ENCODE data around the gene LIPT1. TPM values are rescaled to one million over a fixed set of nuclear protein-coding genes. Genes with fewer than 3 reads are reported as not detected.

LIPT1 gene
- total RNA-seq, 1 donor from 2014 or later: 3.4 TPM

DNA sequence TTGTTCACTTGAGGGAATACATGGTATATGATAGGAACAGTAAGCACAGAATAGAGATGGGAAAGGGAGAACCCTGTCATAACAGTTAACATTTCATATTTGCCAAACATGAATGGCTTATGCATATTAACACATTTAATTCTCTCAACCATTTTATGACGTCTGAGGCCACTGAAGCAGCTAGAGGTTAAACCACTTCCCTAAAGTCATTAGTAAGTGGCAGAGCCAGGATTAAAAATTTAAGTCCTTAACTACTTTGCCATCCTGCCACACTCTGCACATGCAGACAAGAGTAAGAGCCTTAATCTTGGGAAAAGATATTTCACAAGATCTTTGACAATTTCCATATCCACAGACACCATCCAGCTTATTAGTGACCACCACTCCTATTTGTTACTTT lies 2.1 kb downstream of the LIPT1 start:
- H3K27ac ChIP-seq (ENCODE audit: low read depth, low read length): no peak overlapping the region
- no peak for FAIRE-seq
- peaks cover 9% of the 10 kb centered on the region for H3K4me1 ChIP-seq (ENCODE audit: insufficient read depth, low read length)
- no peak overlapping the region for H3K4me2 ChIP-seq (ENCODE audit: low read length)
- H3K27me3 Mint-ChIP-seq (ENCODE audit: low read depth, unreplicated experiment): no peaks in the 10 kb centered on the region
- H3K27ac Mint-ChIP-seq (ENCODE audit: unreplicated experiment): no peak overlapping the region
- no peaks in the 10 kb centered on the region for H3K36me3 ChIP-seq (ENCODE audit: insufficient read depth, low read length)
- H2AFZ ChIP-seq (ENCODE audit: low read depth, low read length): no peak overlapping the region
- no peak for DNase-seq (ENCODE audit: low read depth)
- H3K9me3 ChIP-seq (ENCODE audit: insufficient read depth, low read depth, low read length): no peaks in the 10 kb centered on the region
- peaks cover 6% of the 10 kb centered on the region for H3K4me1 Mint-ChIP-seq (ENCODE audit: low read depth, unreplicated experiment)
- no peaks in the 10 kb centered on the region for H3K36me3 Mint-ChIP-seq (ENCODE audit: low read depth, unreplicated experiment)
- no peak overlapping the region for H3K4me3 ChIP-seq (ENCODE audit: insufficient read depth, low read depth, low read length)
- H3K9ac ChIP-seq (ENCODE audit: low read length): no peak overlapping the region
- H3K4me3 Mint-ChIP-seq (ENCODE audit: unreplicated experiment): no peak overlapping the region
- TF ChIP-seq EZH2 (IDR thresholded peaks at IDR 0.05; ENCODE audit: insufficient read depth, low read length): no peak
- TF ChIP-seq, protein P1, sequence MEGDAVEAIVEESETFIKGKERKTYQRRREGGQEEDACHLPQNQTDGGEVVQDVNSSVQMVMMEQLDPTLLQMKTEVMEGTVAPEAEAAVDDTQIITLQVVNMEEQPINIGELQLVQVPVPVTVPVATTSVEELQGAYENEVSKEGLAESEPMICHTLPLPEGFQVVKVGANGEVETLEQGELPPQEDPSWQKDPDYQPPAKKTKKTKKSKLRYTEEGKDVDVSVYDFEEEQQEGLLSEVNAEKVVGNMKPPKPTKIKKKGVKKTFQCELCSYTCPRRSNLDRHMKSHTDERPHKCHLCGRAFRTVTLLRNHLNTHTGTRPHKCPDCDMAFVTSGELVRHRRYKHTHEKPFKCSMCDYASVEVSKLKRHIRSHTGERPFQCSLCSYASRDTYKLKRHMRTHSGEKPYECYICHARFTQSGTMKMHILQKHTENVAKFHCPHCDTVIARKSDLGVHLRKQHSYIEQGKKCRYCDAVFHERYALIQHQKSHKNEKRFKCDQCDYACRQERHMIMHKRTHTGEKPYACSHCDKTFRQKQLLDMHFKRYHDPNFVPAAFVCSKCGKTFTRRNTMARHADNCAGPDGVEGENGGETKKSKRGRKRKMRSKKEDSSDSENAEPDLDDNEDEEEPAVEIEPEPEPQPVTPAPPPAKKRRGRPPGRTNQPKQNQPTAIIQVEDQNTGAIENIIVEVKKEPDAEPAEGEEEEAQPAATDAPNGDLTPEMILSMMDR (IDR thresholded peaks at IDR 0.05; ENCODE audit: insufficient read depth, low read depth, low read length): no peak
- H3K79me2 ChIP-seq (ENCODE audit: insufficient read depth, low read length): peaks cover 4% of the 10 kb centered on the region
- no peaks in the 10 kb centered on the region for H4K20me1 ChIP-seq (ENCODE audit: insufficient read depth, low read length)
- H3K27me3 ChIP-seq (ENCODE audit: insufficient read depth, low read length): no peaks in the 10 kb centered on the region
- no peaks in the 10 kb centered on the region for H3K9me3 Mint-ChIP-seq (ENCODE audit: unreplicated experiment)

DNA sequence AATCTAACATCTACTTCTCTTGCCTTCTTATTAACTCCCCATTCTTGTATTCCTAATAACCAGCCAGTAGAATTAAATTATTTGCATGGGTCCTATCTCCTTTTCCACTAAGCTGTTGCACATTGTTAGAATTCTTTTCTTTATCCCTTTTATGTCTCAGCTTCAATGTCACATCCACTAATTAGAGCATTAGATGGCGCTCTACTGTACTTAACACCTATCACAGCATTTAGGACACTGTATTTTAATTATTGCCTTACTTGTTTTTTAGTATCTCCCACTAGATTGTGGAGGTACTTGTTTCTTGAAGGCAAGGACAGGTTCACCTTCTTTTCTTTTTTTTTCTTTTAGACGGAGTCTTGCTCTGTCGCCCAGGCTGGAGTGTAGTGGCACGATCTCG lies 3.8 kb downstream of the LIPT1 start:
- H3K4me2 ChIP-seq (ENCODE audit: low read length): no peak overlapping the region
- H3K4me1 ChIP-seq (ENCODE audit: insufficient read depth, low read length): peaks cover 9% of the 10 kb centered on the region
- H3K9me3 ChIP-seq (ENCODE audit: insufficient read depth, low read depth, low read length): no peaks in the 10 kb centered on the region
- H3K27me3 ChIP-seq (ENCODE audit: insufficient read depth, low read length): no peaks in the 10 kb centered on the region
- TF ChIP-seq EZH2 (IDR thresholded peaks at IDR 0.05; ENCODE audit: insufficient read depth, low read length): no peak
- TF ChIP-seq, protein P1 (IDR thresholded peaks at IDR 0.05; ENCODE audit: insufficient read depth, low read depth, low read length): no peak
- H3K4me1 Mint-ChIP-seq (ENCODE audit: low read depth, unreplicated experiment): peaks cover 6% of the 10 kb centered on the region
- no peak overlapping the region for H3K4me3 Mint-ChIP-seq (ENCODE audit: unreplicated experiment)
- no peaks in the 10 kb centered on the region for H3K36me3 ChIP-seq (ENCODE audit: insufficient read depth, low read length)
- H3K9ac ChIP-seq (ENCODE audit: low read length): no peak overlapping the region
- no peaks in the 10 kb centered on the region for H3K36me3 Mint-ChIP-seq (ENCODE audit: low read depth, unreplicated experiment)
- no peaks in the 10 kb centered on the region for H4K20me1 ChIP-seq (ENCODE audit: insufficient read depth, low read length)
- no peak overlapping the region for H3K27ac Mint-ChIP-seq (ENCODE audit: unreplicated experiment)
- DNase-seq (ENCODE audit: low read depth) (no peak), FAIRE-seq (no peak)
- H3K9me3 Mint-ChIP-seq (ENCODE audit: unreplicated experiment): no peaks in the 10 kb centered on the region
- H2AFZ ChIP-seq (ENCODE audit: low read depth, low read length): no peak overlapping the region
- no peak overlapping the region for H3K4me3 ChIP-seq (ENCODE audit: insufficient read depth, low read depth, low read length)
- H3K79me2 ChIP-seq (ENCODE audit: insufficient read depth, low read length): peaks cover 4% of the 10 kb centered on the region
- H3K27ac ChIP-seq (ENCODE audit: low read depth, low read length): no peak overlapping the region
- no peaks in the 10 kb centered on the region for H3K27me3 Mint-ChIP-seq (ENCODE audit: low read depth, unreplicated experiment)

DNA sequence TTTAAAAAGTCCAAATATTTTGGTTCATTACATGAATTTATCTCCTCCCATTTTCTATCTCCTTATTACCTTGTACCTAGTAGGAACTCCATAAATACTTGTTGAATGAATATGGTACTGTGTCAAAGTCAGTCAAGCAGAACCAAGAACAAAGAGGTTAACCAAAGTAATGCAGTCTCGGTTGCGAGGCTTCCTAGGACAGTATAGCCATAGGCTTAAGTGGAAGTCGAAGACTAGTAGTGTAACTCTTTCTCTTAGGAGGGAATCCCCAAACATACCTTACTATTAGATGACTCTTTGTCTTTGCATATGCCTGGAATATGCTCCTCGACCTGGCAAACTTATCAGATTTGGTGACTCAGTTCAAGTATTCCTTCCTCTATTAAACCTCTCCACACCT lies 4.8 kb downstream of the LIPT1 start:
- TF ChIP-seq, protein P1 (IDR thresholded peaks at IDR 0.05; ENCODE audit: insufficient read depth, low read depth, low read length): no peak
- no peak for TF ChIP-seq EZH2 (IDR thresholded peaks at IDR 0.05; ENCODE audit: insufficient read depth, low read length)
- peaks cover 6% of the 10 kb centered on the region for H3K4me1 Mint-ChIP-seq (ENCODE audit: low read depth, unreplicated experiment)
- no peak overlapping the region for H2AFZ ChIP-seq (ENCODE audit: low read depth, low read length)
- H3K27me3 ChIP-seq (ENCODE audit: insufficient read depth, low read length): no peaks in the 10 kb centered on the region
- FAIRE-seq: no peak
- H3K4me3 ChIP-seq (ENCODE audit: insufficient read depth, low read depth, low read length): no peak overlapping the region
- no peaks in the 10 kb centered on the region for H4K20me1 ChIP-seq (ENCODE audit: insufficient read depth, low read length)
- no peaks in the 10 kb centered on the region for H3K36me3 ChIP-seq (ENCODE audit: insufficient read depth, low read length)
- no peak overlapping the region for H3K4me3 Mint-ChIP-seq (ENCODE audit: unreplicated experiment)
- no peaks in the 10 kb centered on the region for H3K36me3 Mint-ChIP-seq (ENCODE audit: low read depth, unreplicated experiment)
- H3K27ac Mint-ChIP-seq (ENCODE audit: unreplicated experiment): no peak overlapping the region
- no peaks in the 10 kb centered on the region for H3K9me3 ChIP-seq (ENCODE audit: insufficient read depth, low read depth, low read length)
- H3K4me1 ChIP-seq (ENCODE audit: insufficient read depth, low read length): peaks cover 5% of the 10 kb centered on the region
- no peak overlapping the region for H3K9ac ChIP-seq (ENCODE audit: low read length)
- no peaks in the 10 kb centered on the region for H3K9me3 Mint-ChIP-seq (ENCODE audit: unreplicated experiment)
- no peaks in the 10 kb centered on the region for H3K27me3 Mint-ChIP-seq (ENCODE audit: low read depth, unreplicated experiment)
- no peak for DNase-seq (ENCODE audit: low read depth)
- H3K79me2 ChIP-seq (ENCODE audit: insufficient read depth, low read length): peaks cover 4% of the 10 kb centered on the region
- no peak overlapping the region for H3K27ac ChIP-seq (ENCODE audit: low read depth, low read length)
- no peak overlapping the region for H3K4me2 ChIP-seq (ENCODE audit: low read length)

Measured in astrocyte (in vitro differentiated cells and primary cell).